A549 (cell line): ENCODE measurements around the gene KCNMA1. TPM values are rescaled to one million over a fixed set of nuclear protein-coding genes. Genes with fewer than 3 reads are reported as not detected.

Experiments used
- ATAC-seq, 2 experiments: fragments of 200-7000 bp in 1 of 2; fragments of >200 bp in 1 of 2; cut with Nextera tagmentation in 1 of 2; cut with Tn5 transposase in 1 of 2; 3 replicates each; pipeline versions ENCODE4 v1.8.0 to v1.9.1; 2018 to 2020; ENCODE audit warnings: mild to moderate bottlenecking in 1 of 2, moderate library complexity in 1 of 2
- CTCF ChIA-PET: fragments of 300-600 bp; sonication (Branson Sonifier 250); formaldehyde crosslinking; extraction: SDS; loops from one replicate; lab custom pipeline; 2021; ENCODE audit warnings: antibody characterized with exemption, inconsistent platforms; lab: Yijun Ruan, JAX
- POLR2A ChIA-PET: fragments of 350-600 bp; formaldehyde crosslinking; extraction: SDS; loops from one replicate; lab custom pipeline; 2021; ENCODE audit warnings: antibody characterized with exemption, inconsistent platforms; lab: Yijun Ruan, JAX
- DNase-seq, 2 experiments: peaks; one replicate each; pipeline versions ENCODE4 v3.0.0 to v3.0.0-alpha.2; 2011 to 2016; ENCODE audit warnings: low read depth in 1 of 2, low spot score in 1 of 2
- FAIRE-seq: peaks from 2 replicates; lab custom pipeline; 2011; peaks lifted over from hg19 to GRCh38; lab: Jason Lieb, UNC
- H3K27ac ChIP-seq, 2 experiments: fragments of >200 bp; sonication (Bioruptor Twin); formaldehyde crosslinking; 3 replicates each; pipeline ENCODE4 v1.5.1; 2016 to 2017
- H3K4me1 ChIP-seq: fragments of >200 bp; sonication (Bioruptor Twin); formaldehyde crosslinking; 3 replicates; pipeline ENCODE4 v1.6.1; 2016
- H3K4me2 ChIP-seq: fragments of >200 bp; sonication (Bioruptor Twin); formaldehyde crosslinking; 3 replicates; pipeline ENCODE4 v1.6.1; 2016
- H3K4me3 ChIP-seq: fragments of >200 bp; sonication (Bioruptor Twin); formaldehyde crosslinking; 3 replicates; pipeline ENCODE4 v1.5.1; 2016
- H3K9me3 ChIP-seq: fragments of >200 bp; sonication (Bioruptor Twin); formaldehyde crosslinking; 3 replicates; pipeline ENCODE4 v1.6.1; 2016
- BHLHE40 ChIP-seq: IDR thresholded peaks from 2 replicates; pipeline ENCODE4 v1.6.1; 2012; ENCODE audit warnings: low read depth, low read length, inconsistent platforms
- CBX8 ChIP-seq: fragments of 200-600 bp; sonication (generic); IDR thresholded peaks from 2 replicates; pipeline ENCODE4 v1.6.1; 2016
- CEBPB ChIP-seq, 2 experiments: fragments of >200 bp in 1 of 2; sonication (Bioruptor Twin) in 1 of 2; formaldehyde crosslinking in 1 of 2; IDR thresholded peaks; 2 replicates each; pipeline ENCODE4 v1.6.1; 2012 to 2016
- CHD2 ChIP-seq: fragments of 150-350 bp; IDR thresholded peaks from 2 replicates; pipeline ENCODE4 v1.6.1; 2014; ENCODE audit warnings: low read length; ENCODE audit not compliant: partially characterized antibody
- EHF ChIP-seq: fragments of 250-450 bp; sonication (Bioruptor Pico); IDR thresholded peaks from 2 replicates; pipeline ENCODE4 v1.5.0; 2020; ENCODE audit warnings: mild to moderate bottlenecking
- EP300 ChIP-seq, 2 experiments: fragments of >200 bp; sonication (Bioruptor Twin); formaldehyde crosslinking; IDR thresholded peaks; 2 replicates in 1 of 2; 3 replicates in 1 of 2; pipeline ENCODE4 v1.6.1; 2016 to 2017
- GATA3 ChIP-seq: IDR thresholded peaks from 2 replicates; pipeline ENCODE4 v1.6.1; 2012; ENCODE audit warnings: borderline replicate concordance
- JUN ChIP-seq, 2 experiments: fragments of >200 bp; sonication (Bioruptor Twin); formaldehyde crosslinking; IDR thresholded peaks; 2 replicates in 1 of 2; 3 replicates in 1 of 2; pipeline ENCODE4 v1.6.1; 2016 to 2017
- KDM1A ChIP-seq: fragments of 200-600 bp; sonication (generic); IDR thresholded peaks from 2 replicates; pipeline ENCODE4 v1.6.1; 2016; ENCODE audit warnings: low read depth, mild to moderate bottlenecking
- MAFK ChIP-seq: fragments of 450-650 bp; IDR thresholded peaks from 2 replicates; pipeline ENCODE4 v1.6.1; 2014; ENCODE audit not compliant: partially characterized antibody
- NFE2L2 ChIP-seq: fragments of 150-350 bp; conservative IDR thresholded peaks from 2 replicates; pipeline ENCODE4 v1.6.1; 2014; ENCODE audit warnings: low read length
- NPAS2 ChIP-seq: fragments of 250-450 bp; sonication (Bioruptor Pico); IDR thresholded peaks from 2 replicates; pipeline ENCODE4 v1.8.0; 2022; ENCODE audit warnings: mild to moderate bottlenecking, moderate library complexity, borderline replicate concordance
- POLR2A ChIP-seq: IDR thresholded peaks from 2 replicates; pipeline ENCODE4 v1.6.1; 2012; ENCODE audit warnings: mild to moderate bottlenecking, low read length
- RFX5 ChIP-seq: fragments of 450-650 bp; IDR thresholded peaks from 2 replicates; pipeline ENCODE4 v1.7.1; 2014; ENCODE audit warnings: antibody characterized with exemption, mild to moderate bottlenecking, moderate library complexity
- RNF2 ChIP-seq: fragments of 200-600 bp; sonication (generic); IDR thresholded peaks from 2 replicates; pipeline ENCODE4 v1.6.1; 2016; ENCODE audit warnings: low read depth, mild to moderate bottlenecking, antibody characterized with exemption, moderate library complexity, borderline replicate concordance
- TFCP2L1 ChIP-seq: fragments of 250-450 bp; sonication (Bioruptor Pico); IDR thresholded peaks from 2 replicates; pipeline ENCODE4 v1.5.0; 2021; ENCODE audit warnings: mild to moderate bottlenecking
- ZC3H11A ChIP-seq: fragments of 450-650 bp; IDR thresholded peaks from 2 replicates; pipeline ENCODE4 v1.6.1; 2014; ENCODE audit warnings: antibody characterized with exemption, mild to moderate bottlenecking
- WGBS: methylation state at CpG from one replicate; pipeline ENCODE4 v1.1.6; 2017; ENCODE audit errors: missing lambda C conversion rate; 5-methylcytosine and 5-hydroxymethylcytosine counted together
- polyA plus RNA-seq, 4 experiments: library from polyadenylated mRNA; depleted of rRNA in 3 of 4; stranded (reverse); fragments of >200 nt; fragmentation: RNase III in 1 of 4; extraction: RNeasy Plus Mini Kit Qiagen cat#74134 plus additional on column Dnase treatment in 1 of 4; gene quantifications; 2 replicates in 3 of 4; 3 replicates in 1 of 4; pipeline ENCODE4 v1.2.3, GENCODE V29; 2011 to 2017
- TF ChIP-seq, protein P1 (sequence below): fragments of >200 bp; sonication (Bioruptor Twin); formaldehyde crosslinking; IDR thresholded peaks from 2 replicates; pipeline ENCODE4 v1.6.1; 2016
- TF ChIP-seq, protein P2 (sequence below): fragments of 200-600 bp; sonication (generic); IDR thresholded peaks from 2 replicates; pipeline ENCODE4 v1.6.1; 2016; ENCODE audit warnings: antibody characterized with exemption, mild to moderate bottlenecking, moderate library complexity

Gene KCNMA1
- polyA plus RNA-seq, 2 of the 4 experiments (the other 2 are of a cell fraction), result 14.9 to 30.6 TPM

DNA sequence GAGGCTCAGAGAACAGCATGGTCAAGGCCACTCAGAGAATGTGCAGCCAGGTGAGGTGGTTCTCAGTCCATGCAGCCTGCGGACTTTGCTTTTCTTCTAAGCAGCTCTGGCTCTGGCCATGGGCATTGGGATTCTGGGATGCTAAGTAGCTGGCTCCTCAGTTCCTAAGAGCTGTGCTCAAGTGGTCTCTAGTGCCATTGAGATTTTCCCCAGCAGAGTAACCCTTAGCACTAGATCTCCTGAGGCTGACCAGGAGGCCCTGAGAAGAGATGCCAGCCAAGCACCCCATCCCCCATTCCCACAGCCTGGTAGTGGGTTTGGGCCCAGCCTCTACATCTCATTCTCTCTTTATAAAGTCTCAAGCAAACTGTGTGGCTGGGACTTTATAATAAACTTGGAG is 77.1 kb downstream of the KCNMA1 start:
- H3K4me3 ChIP-seq, result no peak overlapping the region
- peaks cover 72% of the 10 kb centered on the region for H3K4me1 ChIP-seq
- ChIA-PET POLR2A (no interaction called here), CTCF (interaction anchor here (1.0 to 1.2 kb wide), 3 partner anchors 21 to 387 kb away, joined by 3 to 5 read pairs (median 4); no protein-coding TSS in a partner anchor)
- no peak overlapping the region for H3K4me2 ChIP-seq
- H3K27ac ChIP-seq, result peak overlapping the region; percentile 26 to 62; a peak in 4 of 6 replicates
- ATAC-seq (no peak), DNase-seq (no peak), FAIRE-seq (no peak)
- H3K9me3 ChIP-seq, result no peaks in the 10 kb centered on the region
- no peak for TF ChIP-seq NPAS2 (CRISPR knock-in tag)
- TF ChIP-seq EP300 (IDR thresholded peaks at IDR 0.05), result no peak
- no peak for TF ChIP-seq BHLHE40
- no peak for TF ChIP-seq RFX5
- TF ChIP-seq POLR2A, result no peak
- TF ChIP-seq KDM1A, result no peak
- no peak for TF ChIP-seq CEBPB (IDR thresholded peaks at IDR 0.05)
- no peak for TF ChIP-seq RNF2
- no peak for TF ChIP-seq ZC3H11A
- TF ChIP-seq CHD2, result no peak
- TF ChIP-seq NFE2L2, result no peak
- TF ChIP-seq, protein P1, sequence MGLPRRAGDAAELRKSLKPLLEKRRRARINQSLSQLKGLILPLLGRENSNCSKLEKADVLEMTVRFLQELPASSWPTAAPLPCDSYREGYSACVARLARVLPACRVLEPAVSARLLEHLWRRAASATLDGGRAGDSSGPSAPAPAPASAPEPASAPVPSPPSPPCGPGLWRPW, result no peak
- TF ChIP-seq, protein P2, sequence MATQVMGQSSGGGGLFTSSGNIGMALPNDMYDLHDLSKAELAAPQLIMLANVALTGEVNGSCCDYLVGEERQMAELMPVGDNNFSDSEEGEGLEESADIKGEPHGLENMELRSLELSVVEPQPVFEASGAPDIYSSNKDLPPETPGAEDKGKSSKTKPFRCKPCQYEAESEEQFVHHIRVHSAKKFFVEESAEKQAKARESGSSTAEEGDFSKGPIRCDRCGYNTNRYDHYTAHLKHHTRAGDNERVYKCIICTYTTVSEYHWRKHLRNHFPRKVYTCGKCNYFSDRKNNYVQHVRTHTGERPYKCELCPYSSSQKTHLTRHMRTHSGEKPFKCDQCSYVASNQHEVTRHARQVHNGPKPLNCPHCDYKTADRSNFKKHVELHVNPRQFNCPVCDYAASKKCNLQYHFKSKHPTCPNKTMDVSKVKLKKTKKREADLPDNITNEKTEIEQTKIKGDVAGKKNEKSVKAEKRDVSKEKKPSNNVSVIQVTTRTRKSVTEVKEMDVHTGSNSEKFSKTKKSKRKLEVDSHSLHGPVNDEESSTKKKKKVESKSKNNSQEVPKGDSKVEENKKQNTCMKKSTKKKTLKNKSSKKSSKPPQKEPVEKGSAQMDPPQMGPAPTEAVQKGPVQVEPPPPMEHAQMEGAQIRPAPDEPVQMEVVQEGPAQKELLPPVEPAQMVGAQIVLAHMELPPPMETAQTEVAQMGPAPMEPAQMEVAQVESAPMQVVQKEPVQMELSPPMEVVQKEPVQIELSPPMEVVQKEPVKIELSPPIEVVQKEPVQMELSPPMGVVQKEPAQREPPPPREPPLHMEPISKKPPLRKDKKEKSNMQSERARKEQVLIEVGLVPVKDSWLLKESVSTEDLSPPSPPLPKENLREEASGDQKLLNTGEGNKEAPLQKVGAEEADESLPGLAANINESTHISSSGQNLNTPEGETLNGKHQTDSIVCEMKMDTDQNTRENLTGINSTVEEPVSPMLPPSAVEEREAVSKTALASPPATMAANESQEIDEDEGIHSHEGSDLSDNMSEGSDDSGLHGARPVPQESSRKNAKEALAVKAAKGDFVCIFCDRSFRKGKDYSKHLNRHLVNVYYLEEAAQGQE, result no peak
- no peak for TF ChIP-seq GATA3
- no peak for TF ChIP-seq CBX8
- no peak for TF ChIP-seq MAFK
- no peak for TF ChIP-seq EHF
- WGBS, result 100% methylated on average over 1 of the region's 1 CpG

DNA sequence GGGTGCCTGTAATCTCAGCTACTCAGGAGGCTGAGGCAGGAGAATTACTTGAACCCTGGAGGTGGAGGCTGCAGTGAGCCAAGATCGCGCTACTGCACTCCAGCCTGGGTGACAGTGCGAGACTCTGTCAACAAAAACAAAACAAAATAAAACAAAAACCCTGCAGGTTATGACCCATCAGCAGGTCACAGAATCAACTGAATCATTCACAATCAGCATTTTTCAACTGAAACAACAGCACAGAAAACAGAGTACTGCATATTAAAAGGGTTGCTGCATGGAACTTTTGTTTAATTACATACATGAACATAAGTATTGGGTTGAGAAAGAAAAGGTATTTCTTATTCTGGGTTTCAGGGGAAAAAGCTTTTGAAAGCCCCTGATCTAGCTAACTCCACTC is 77.6 kb downstream of the KCNMA1 start:
- ChIA-PET CTCF (interaction anchor here (1.0 kb wide), 1 partner anchor 386 kb away, joined by 3 read pairs; no protein-coding TSS in a partner anchor), POLR2A (no interaction called here)
- WGBS, result 60% methylated on average over 3 of the region's 3 CpGs
- Histone ChIP-seq H3K4me2 (no peak overlapping the region), H3K4me3 (no peak overlapping the region), H3K4me1 (peaks cover 72% of the 10 kb centered on the region), H3K9me3 (no peaks in the 10 kb centered on the region)
- ATAC-seq, result no peak
- DNase-seq, result no peak
- TF ChIP-seq MAFK, result peak; percentile 50
- TF ChIP-seq TFCP2L1, result no peak
- TF ChIP-seq, all 56 proteins: peak for 1
- no peak for FAIRE-seq
- H3K27ac ChIP-seq, result peak overlapping the region; percentile 26 to 62; a peak in 4 of 6 replicates

DNA sequence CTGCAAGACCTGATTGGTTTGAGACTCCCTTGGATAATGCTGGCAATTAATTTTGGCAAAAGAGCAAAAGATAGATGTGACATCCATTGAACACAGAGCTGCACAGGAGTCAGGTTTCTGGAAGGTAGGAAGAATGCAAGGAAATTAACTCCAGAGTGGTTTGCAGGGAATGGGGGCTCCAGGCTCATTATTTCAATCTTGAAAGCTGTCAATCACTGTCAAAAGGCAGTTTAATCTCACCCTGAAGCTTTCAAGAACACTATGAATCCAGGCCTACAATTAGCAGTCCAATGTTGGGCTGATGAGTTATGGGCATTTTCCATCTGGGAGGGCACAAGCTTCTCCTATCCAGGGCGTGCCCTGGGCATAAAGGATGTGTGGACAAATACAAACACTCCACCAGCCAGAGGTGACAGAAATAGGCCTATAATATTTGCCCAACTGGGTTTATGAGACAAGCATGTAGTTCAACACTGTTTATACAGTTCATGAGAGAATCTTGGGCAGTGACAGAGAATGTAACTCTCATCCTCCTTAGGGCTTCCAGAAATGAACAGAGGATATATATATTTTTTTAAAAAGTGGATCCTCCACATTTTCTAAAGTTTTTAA is 80.5 kb downstream of the KCNMA1 start:
- POLR2A ChIA-PET, result no interaction called here
- CTCF ChIA-PET, result interaction anchor here (0.7 to 1.1 kb wide), 3 partner anchors 31 to 156 kb away, joined by 3 to 4 read pairs (median 4); no protein-coding TSS in a partner anchor
- Histone ChIP-seq H3K9me3 (no peaks in the 10 kb centered on the region), H3K27ac (peak overlapping the region; percentile 45 to 70; a peak in 3 of 6 replicates), H3K4me3 (no peak overlapping the region), H3K4me2 (peak overlapping the region; percentile 19; the same call in 2 of the 3 replicates), H3K4me1 (peaks cover 58% of the 10 kb centered on the region)
- ATAC-seq, result peak in 1 of 2 experiments; percentile 61; a peak in 3 of 6 replicates
- no peak for FAIRE-seq
- peak in 1 of 2 experiments; percentile 42 for DNase-seq
- 60% methylated on average over 1 of the region's 1 CpG for WGBS
- no peak for TF ChIP-seq JUN (IDR thresholded peaks at IDR 0.05)
